Endothelial cell (in vitro differentiated cells): ENCODE data around the gene OSTC. TPM values are rescaled to one million over a fixed set of nuclear protein-coding genes. Genes with fewer than 3 reads are reported as not detected.

ENCODE experiments used
- DNase-seq: peaks from one replicate; pipeline ENCODE4 v3.0.0; 2021; ENCODE audit warnings: low spot score
- H3K27ac Mint-ChIP-seq: one replicate; pipeline ENCODE4 v1.8.0; 2021; ENCODE audit warnings: mixed read lengths, inconsistent platforms; ENCODE audit not compliant: unreplicated experiment
- H3K27me3 Mint-ChIP-seq: one replicate; pipeline ENCODE4 v1.8.0; 2021; ENCODE audit warnings: mild to moderate bottlenecking, moderate library complexity, mixed read lengths, inconsistent platforms; ENCODE audit not compliant: unreplicated experiment
- H3K36me3 Mint-ChIP-seq: one replicate; pipeline ENCODE4 v1.8.0; 2021; ENCODE audit warnings: mild to moderate bottlenecking, low read depth, mixed read lengths, inconsistent platforms; ENCODE audit not compliant: unreplicated experiment
- H3K4me1 Mint-ChIP-seq: one replicate; pipeline ENCODE4 v1.8.0; 2021; ENCODE audit warnings: mild to moderate bottlenecking, mixed read lengths, inconsistent platforms; ENCODE audit not compliant: unreplicated experiment
- H3K4me3 Mint-ChIP-seq: one replicate; pipeline ENCODE4 v1.8.0; 2021; ENCODE audit warnings: mild to moderate bottlenecking, mixed read lengths, inconsistent platforms; ENCODE audit not compliant: unreplicated experiment
- H3K9me3 Mint-ChIP-seq: one replicate; pipeline ENCODE4 v1.8.0; 2021; ENCODE audit warnings: mixed read lengths, inconsistent platforms; ENCODE audit not compliant: unreplicated experiment
- CTCF ChIP-seq: fragments of 200-600 bp; sonication (generic); IDR thresholded peaks from one replicate; pipeline ENCODE4 v1.5.0; 2021; ENCODE audit warnings: antibody characterized with exemption; ENCODE audit not compliant: unreplicated experiment
- total RNA-seq: library from RNA; stranded (reverse); fragmentation: NEBNext Ultra II Directional; extraction: Animal tissue kit (Norgen Biotek cat#: 25700); gene quantifications from one replicate; pipeline ENCODE4 v1.2.1, GENCODE V29; 2021; ENCODE audit not compliant: unreplicated experiment

Gene OSTC
- total RNA-seq, 1 donor from 2014 or later = 191 TPM

DNA sequence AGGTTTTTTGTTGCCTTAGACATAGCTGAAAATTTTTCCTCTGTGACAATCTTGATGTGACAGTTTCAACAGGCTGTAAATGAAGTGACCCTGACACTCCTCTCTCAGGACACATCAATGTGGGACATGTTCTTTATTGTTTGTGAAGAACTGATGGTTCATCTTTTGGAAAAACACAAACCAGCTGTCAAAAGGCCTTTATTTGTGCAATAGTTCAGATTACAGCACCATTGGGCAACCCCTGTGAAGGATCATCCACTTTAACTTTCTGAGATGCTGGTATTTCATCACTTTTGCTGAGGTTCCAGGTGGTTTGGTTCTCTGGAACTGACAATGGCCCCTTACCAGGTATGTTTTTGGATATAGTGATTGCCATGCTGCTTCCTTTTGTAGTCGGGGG, 40.3 kb downstream of the OSTC start:
- H3K27ac Mint-ChIP-seq = no peak overlapping the region
- H3K9me3 Mint-ChIP-seq = no peaks in the 10 kb centered on the region
- no peak for TF ChIP-seq CTCF
- no peaks in the 10 kb centered on the region for H3K27me3 Mint-ChIP-seq
- H3K36me3 Mint-ChIP-seq = no peaks in the 10 kb centered on the region
- H3K4me3 Mint-ChIP-seq = no peak overlapping the region
- H3K4me1 Mint-ChIP-seq = no peaks in the 10 kb centered on the region
- DNase-seq = no peak

DNA sequence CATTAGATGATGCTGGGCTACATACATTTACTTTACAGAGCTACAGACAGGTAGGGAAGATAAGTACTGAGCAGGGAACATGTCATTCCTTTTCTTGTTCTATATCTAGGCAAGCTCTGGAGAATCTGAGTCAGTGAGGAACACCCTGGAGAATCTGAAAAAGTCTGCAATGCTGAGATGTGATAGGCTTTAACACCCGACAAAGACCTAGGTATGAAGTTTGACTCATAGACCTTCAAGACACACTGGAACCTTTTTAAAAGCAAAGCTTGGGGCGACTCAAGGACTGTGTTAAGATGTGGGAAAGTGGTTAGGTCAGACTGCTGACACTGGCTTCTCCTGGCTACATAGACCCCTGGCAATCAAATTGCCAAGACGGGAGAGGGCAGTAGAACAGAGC, 42.8 kb downstream of the OSTC start:
- Mint-ChIP-seq H3K4me1 (no peaks in the 10 kb centered on the region), H3K27ac (no peak overlapping the region), H3K9me3 (no peaks in the 10 kb centered on the region), H3K36me3 (no peaks in the 10 kb centered on the region), H3K4me3 (no peak overlapping the region), H3K27me3 (no peaks in the 10 kb centered on the region)
- no peak for TF ChIP-seq CTCF
- no peak for DNase-seq

- Mint-ChIP-seq H3K4me1 (no peaks in the 10 kb centered on the region), H3K27me3 (peaks cover 2% of the 10 kb centered on the region), H3K9me3 (no peaks in the 10 kb centered on the region), H3K36me3 (no peaks in the 10 kb centered on the region), H3K4me3 (no peak overlapping the region), H3K27ac (no peak overlapping the region)
- TF ChIP-seq CTCF = no peak
- DNase-seq = no peak
Measured at GRCh38 chr4:108693819-108694218, 43.4 kb downstream of the OSTC start.

DNA sequence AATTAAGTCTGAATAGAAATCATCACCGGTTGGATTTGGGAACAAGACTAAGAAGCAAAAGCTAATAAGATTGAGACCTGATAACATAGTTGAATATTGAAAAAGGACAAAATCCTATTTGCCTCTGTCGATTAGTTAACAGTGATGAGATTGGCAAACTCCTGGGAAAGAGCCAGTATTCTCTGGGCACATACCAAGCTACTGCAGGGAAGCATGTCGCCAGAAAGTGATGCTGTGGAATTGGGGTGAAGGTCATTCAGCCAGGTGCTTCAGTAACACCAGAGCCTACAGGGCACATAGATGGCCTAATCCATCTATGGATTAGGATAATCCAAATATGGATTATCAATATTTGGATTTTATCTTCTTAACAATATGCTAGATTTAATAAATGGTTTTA, 44.0 kb downstream of the OSTC start:
- H3K4me1 Mint-ChIP-seq = no peaks in the 10 kb centered on the region
- TF ChIP-seq CTCF = no peak
- H3K36me3 Mint-ChIP-seq = no peaks in the 10 kb centered on the region
- no peak overlapping the region for H3K27ac Mint-ChIP-seq
- H3K9me3 Mint-ChIP-seq = no peaks in the 10 kb centered on the region
- no peak overlapping the region for H3K4me3 Mint-ChIP-seq
- peaks cover 2% of the 10 kb centered on the region for H3K27me3 Mint-ChIP-seq
- no peak for DNase-seq

- no peak for DNase-seq
- H3K36me3 Mint-ChIP-seq = no peaks in the 10 kb centered on the region
- no peak for TF ChIP-seq CTCF
- H3K4me3 Mint-ChIP-seq = no peak overlapping the region
- peaks cover 2% of the 10 kb centered on the region for H3K27me3 Mint-ChIP-seq
- no peaks in the 10 kb centered on the region for H3K9me3 Mint-ChIP-seq
- no peaks in the 10 kb centered on the region for H3K4me1 Mint-ChIP-seq
- no peak overlapping the region for H3K27ac Mint-ChIP-seq
Measured at GRCh38 chr4:108695062-108695461, 44.7 kb downstream of the OSTC start.
